T-cell (primary cell): ENCODE results near the gene SLC10A1. TPM values are rescaled to one million over a fixed set of nuclear protein-coding genes. Genes with fewer than 3 reads are reported as not detected.

Experiments
- ATAC-seq, 4 experiments: fragments of 200-7000 bp in 3 of 4; fragments of 150-1000 bp in 1 of 4; cut with Tn5 transposase; replicated peaks in 1 of 4; 1 replicate in 3 of 4; 2 replicates in 1 of 4; pipeline ENCODE4 v1.10.0; 2021; ENCODE audit warnings: moderate library complexity in 3 of 4, mild to moderate bottlenecking in 2 of 4, moderate number of reproducible peaks in 1 of 4
- CTCF ChIA-PET, 2 donors: fragments of 300-600 bp; sonication (Branson Sonifier 250); formaldehyde crosslinking; loops; one replicate each; lab custom pipeline; 2022; ENCODE audit warnings: antibody characterized with exemption in 2 of 2; lab: Charles Lee
- POLR2A ChIA-PET, 2 donors: fragments of 300-600 bp; sonication (Branson Sonifier 250); formaldehyde crosslinking; loops; one replicate each; lab custom pipeline; 2022; ENCODE audit warnings: antibody characterized with exemption in 2 of 2; lab: Charles Lee
- DNase-seq, 35 experiments: peaks; one replicate each; pipeline versions ENCODE4 v3.0.0 to v3.0.0-alpha.2; 2013 to 2023
- H3K27ac ChIP-seq: one replicate; pipeline ENCODE4 v1.5.1; 2013; ENCODE audit warnings: low read length
- H3K27me3 ChIP-seq, 2 experiments: replicated peaks in 1 of 2; 1 replicate in 1 of 2; 2 replicates in 1 of 2; pipeline versions ENCODE4 v1.6.1 to v1.7.0; 2013; ENCODE audit warnings: low read length in 1 of 2, mixed read lengths in 1 of 2; ENCODE audit not compliant: control insufficient read depth in 2 of 2, insufficient read depth in 2 of 2; ENCODE audit errors: extremely low read depth in 1 of 2
- H3K36me3 ChIP-seq, 2 donors: 1 replicate in 1 of 2; 2 replicates in 1 of 2; pipeline versions ENCODE4 v1.6.1 to v1.7.0; 2013; ENCODE audit warnings: low read length in 1 of 2; ENCODE audit not compliant: control insufficient read depth in 2 of 2, insufficient read depth in 1 of 2; ENCODE audit errors: extremely low read depth in 1 of 2
- H3K4me1 ChIP-seq, 2 experiments: 1 replicate in 1 of 2; 2 replicates in 1 of 2; pipeline versions ENCODE4 v1.6.1 to v1.7.0; 2013; ENCODE audit warnings: low read length in 2 of 2, mixed read lengths in 1 of 2; ENCODE audit not compliant: insufficient read depth in 2 of 2, control insufficient read depth in 1 of 2; ENCODE audit errors: extremely low read depth in 1 of 2
- H3K4me3 ChIP-seq, 2 donors: 1 replicate in 1 of 2; 2 replicates in 1 of 2; pipeline versions ENCODE4 v1.5.1 to v1.7.0; 2013; ENCODE audit warnings: mild to moderate bottlenecking in 2 of 2, low read length in 1 of 2, moderate library complexity in 1 of 2; ENCODE audit not compliant: control insufficient read depth in 1 of 2; ENCODE audit errors: extremely low read depth in 1 of 2
- H3K9me3 ChIP-seq: 2 replicates; pipeline ENCODE4 v1.7.0; 2013
- H3K27ac Mint-ChIP-seq, 2 donors: one replicate each; pipeline ENCODE4 v1.8.0; 2020 to 2021; ENCODE audit warnings: mild to moderate bottlenecking in 2 of 2, mixed read lengths in 2 of 2
- H3K27me3 Mint-ChIP-seq, 2 donors: one replicate each; pipeline ENCODE4 v1.8.0; 2021 to 2022; ENCODE audit warnings: mixed read lengths in 2 of 2
- H3K36me3 Mint-ChIP-seq: one replicate; pipeline ENCODE4 v1.8.0; 2021; ENCODE audit warnings: mixed read lengths
- H3K4me1 Mint-ChIP-seq, 3 donors: one replicate each; pipeline ENCODE4 v1.8.0; 2020 to 2022; ENCODE audit warnings: mixed read lengths in 3 of 3, mild to moderate bottlenecking in 1 of 3
- H3K4me3 Mint-ChIP-seq, 3 donors: one replicate each; pipeline ENCODE4 v1.8.0; 2020 to 2022; ENCODE audit warnings: mild to moderate bottlenecking in 3 of 3, mixed read lengths in 3 of 3, moderate library complexity in 3 of 3
- H3K9me3 Mint-ChIP-seq, 3 donors: one replicate each; pipeline ENCODE4 v1.8.0; 2020 to 2022; ENCODE audit warnings: mixed read lengths in 3 of 3
- WGBS: methylation state at CpG from one replicate; pipeline ENCODE4 v1.1.5; 2013; ENCODE audit warnings: missing lambda C conversion rate; ENCODE audit not compliant: insufficient coverage; 5-methylcytosine and 5-hydroxymethylcytosine counted together
- total RNA-seq, 35 experiments: library from RNA in 6 of 35; stranded (reverse) in 6 of 35; fragments of 120-200 nt in 1 of 35; gene quantifications; one replicate each; pipeline versions ENCODE4 v1.2.1 to v1.2.4 and lab custom pipeline; 2013 to 2026

SLC10A1 gene
- total RNA-seq, 5 donors from 2014 or later (not counting 1 experiment from before 2014, with no cell fraction given), result 0.13 TPM; not detected in 4

DNA sequence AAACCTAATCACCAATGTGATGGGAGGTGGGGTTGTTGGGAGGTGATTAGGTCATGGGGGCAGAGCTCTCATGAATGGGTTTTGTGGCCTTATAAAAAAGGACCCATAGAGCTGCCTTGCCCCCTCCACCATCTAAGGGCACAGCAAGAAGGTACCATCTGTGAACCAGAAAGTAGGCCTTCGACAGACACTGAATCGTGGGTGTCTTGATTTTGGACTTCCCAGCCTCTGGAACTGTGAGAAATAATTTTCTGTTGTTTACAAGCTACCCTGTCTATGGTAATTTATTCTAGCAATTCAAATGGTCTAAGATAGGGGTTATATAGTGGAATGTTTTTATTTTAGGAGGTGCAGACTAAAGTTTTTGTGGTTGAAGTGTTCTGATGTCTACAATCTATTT, 7.9 kb upstream of the SLC10A1 start:
- Histone ChIP-seq H3K4me3 (no peak overlapping the region), H3K27ac (no peak overlapping the region), H3K36me3 (no peaks in the 10 kb centered on the region), H3K9me3 (no peaks in the 10 kb centered on the region), H3K4me1 (no peaks in the 10 kb centered on the region), H3K27me3 (no peaks in the 10 kb centered on the region)
- no peaks in the 10 kb centered on the region for H3K9me3 Mint-ChIP-seq
- CTCF ChIA-PET, result interaction anchor here in 1 of 2 donors (0.7 kb wide), 1 partner anchor 15 kb away, joined by 8 read pairs; no protein-coding TSS in a partner anchor
- peaks cover 0 to 12% of the 10 kb centered on the region in 2 donors for H3K27me3 Mint-ChIP-seq
- no peak overlapping the region for H3K27ac Mint-ChIP-seq
- no peak for ATAC-seq
- H3K4me3 Mint-ChIP-seq, result no peak overlapping the region
- no peaks in the 10 kb centered on the region for H3K4me1 Mint-ChIP-seq
- POLR2A ChIA-PET, result interaction anchor here in 1 of 2 donors (0.6 kb wide), 1 partner anchor 40 kb away, joined by 6 read pairs; no protein-coding TSS in a partner anchor
- no peaks in the 10 kb centered on the region for H3K36me3 Mint-ChIP-seq
- WGBS, result 80% methylated on average over 1 of the region's 2 CpGs
- DNase-seq, result no peak

DNA sequence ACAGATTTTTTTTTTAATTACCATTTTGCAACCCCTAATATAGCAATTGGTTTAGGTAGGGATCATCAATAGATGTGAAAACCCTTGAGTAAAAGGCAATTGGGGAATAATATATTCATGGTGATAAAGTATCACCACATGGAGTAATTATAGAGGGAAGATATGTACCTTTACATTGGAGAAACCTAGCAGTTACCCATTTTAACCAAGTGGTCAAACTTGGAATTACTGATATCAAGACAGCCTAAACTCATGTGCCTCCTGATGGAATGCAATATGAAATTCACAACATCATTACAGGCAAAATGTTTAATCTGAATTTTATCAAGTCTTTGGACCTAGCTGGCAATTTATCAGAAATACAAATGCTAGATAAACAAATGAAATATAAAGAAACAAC, 6.7 kb upstream of the SLC10A1 start:
- peaks cover 0 to 12% of the 10 kb centered on the region in 2 donors for H3K27me3 Mint-ChIP-seq
- H3K27ac Mint-ChIP-seq, result no peak overlapping the region
- Histone ChIP-seq H3K36me3 (no peaks in the 10 kb centered on the region), H3K4me3 (no peak overlapping the region), H3K9me3 (no peaks in the 10 kb centered on the region), H3K4me1 (no peaks in the 10 kb centered on the region), H3K27ac (no peak overlapping the region), H3K27me3 (no peaks in the 10 kb centered on the region)
- H3K4me1 Mint-ChIP-seq, result no peaks in the 10 kb centered on the region
- no peaks in the 10 kb centered on the region for H3K36me3 Mint-ChIP-seq
- ATAC-seq, result no peak
- H3K9me3 Mint-ChIP-seq, result no peaks in the 10 kb centered on the region
- H3K4me3 Mint-ChIP-seq, result no peak overlapping the region
- ChIA-PET CTCF (interaction anchor here in 1 of 2 donors (0.7 to 1.0 kb wide), 2 partner anchors 207 to 219 kb away, joined by 7 read pairs; no protein-coding TSS in a partner anchor), POLR2A (no interaction called here)
- no peak for DNase-seq

DNA sequence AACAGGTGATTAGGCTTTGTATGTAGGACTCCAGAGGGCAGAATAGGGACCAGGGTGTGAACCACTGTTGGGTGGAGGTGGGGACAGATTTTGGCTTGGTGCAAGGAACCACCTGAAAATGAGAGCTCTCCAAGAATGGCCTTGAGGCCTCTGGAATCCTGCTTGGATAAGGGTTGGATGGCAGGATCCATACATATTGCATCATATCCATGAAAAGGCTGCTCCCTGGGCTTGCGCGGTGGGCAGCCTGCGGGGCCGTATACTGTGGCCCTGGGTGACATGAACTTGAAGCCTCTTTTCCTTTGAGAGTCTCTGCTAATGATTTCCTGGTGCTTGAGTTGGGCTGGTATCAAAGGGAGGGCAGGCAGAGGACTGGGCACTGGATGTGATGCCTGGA, 1.3 kb upstream of the SLC10A1 start:
- no peaks in the 10 kb centered on the region for H3K36me3 ChIP-seq
- ChIA-PET CTCF (no interaction called here), POLR2A (no interaction called here)
- H3K27ac ChIP-seq, result no peak overlapping the region
- H3K9me3 ChIP-seq, result no peaks in the 10 kb centered on the region
- H3K4me1 ChIP-seq, result no peaks in the 10 kb centered on the region
- H3K27me3 ChIP-seq, result peaks cover 0 to 4% of the 10 kb centered on the region in 2 experiments
- no peaks in the 10 kb centered on the region for H3K4me1 Mint-ChIP-seq
- H3K4me3 ChIP-seq, result no peak overlapping the region
- ATAC-seq (no peak), DNase-seq (no peak)
- no peak overlapping the region for H3K27ac Mint-ChIP-seq
- H3K4me3 Mint-ChIP-seq, result no peak overlapping the region
- no peaks in the 10 kb centered on the region for H3K36me3 Mint-ChIP-seq
- no CpG with 5 or more reads among the region's 4 CpGs for WGBS
- peaks cover 0 to 9% of the 10 kb centered on the region in 2 donors for H3K27me3 Mint-ChIP-seq
- H3K9me3 Mint-ChIP-seq, result no peaks in the 10 kb centered on the region

DNA sequence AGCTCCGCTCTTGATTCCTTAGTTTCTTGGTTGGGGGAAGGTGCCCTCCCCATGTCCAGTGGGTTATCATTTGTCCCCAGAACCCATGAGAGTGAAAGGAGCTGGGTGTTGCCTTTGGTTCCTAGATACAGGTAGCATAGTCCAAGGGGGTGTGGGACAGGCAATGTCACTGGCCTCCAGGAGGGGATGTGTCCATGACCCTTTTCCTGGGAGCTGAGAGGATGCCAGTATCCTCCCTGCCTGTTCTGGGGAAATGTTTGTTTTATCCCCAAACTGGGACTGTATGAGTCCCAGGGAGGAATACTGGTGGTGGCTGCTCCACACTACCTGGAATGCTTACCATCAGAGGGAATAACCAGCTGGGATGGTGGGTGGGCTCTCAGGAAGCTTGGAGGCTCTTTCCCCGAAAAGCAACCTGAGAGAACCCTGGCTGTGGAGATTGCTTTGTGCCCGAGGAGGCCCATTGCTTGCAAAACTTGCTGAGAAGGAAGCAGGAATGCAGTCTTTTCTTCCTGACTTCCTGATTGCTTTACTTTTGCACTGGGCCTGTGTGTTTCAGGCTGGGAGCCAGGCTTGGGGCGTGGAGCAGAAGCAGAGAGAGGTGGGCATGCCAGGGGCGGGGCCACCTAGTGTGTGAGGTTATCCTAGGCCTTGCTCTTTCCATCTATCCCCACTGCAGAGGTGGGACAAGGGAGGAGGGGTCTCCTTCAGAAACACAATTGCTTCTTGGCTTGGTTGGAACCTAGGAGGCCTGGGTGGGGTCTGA, 715 bp upstream of the SLC10A1 start:
- no peak overlapping the region for H3K27ac Mint-ChIP-seq
- no peaks in the 10 kb centered on the region for H3K36me3 Mint-ChIP-seq
- CTCF ChIA-PET, result no interaction called here
- Histone ChIP-seq H3K9me3 (no peaks in the 10 kb centered on the region), H3K36me3 (no peaks in the 10 kb centered on the region), H3K27me3 (peaks cover 0 to 4% of the 10 kb centered on the region in 2 experiments), H3K4me1 (no peaks in the 10 kb centered on the region), H3K4me3 (no peak overlapping the region), H3K27ac (no peak overlapping the region)
- no peak for ATAC-seq
- H3K9me3 Mint-ChIP-seq, result no peaks in the 10 kb centered on the region
- POLR2A ChIA-PET, result interaction anchor here in 1 of 2 donors (0.6 kb wide), 1 partner anchor 182 kb away, joined by 3 read pairs; no protein-coding TSS in a partner anchor
- DNase-seq, result no peak
- no peak overlapping the region for H3K4me3 Mint-ChIP-seq
- no peaks in the 10 kb centered on the region for H3K4me1 Mint-ChIP-seq
- 33% methylated on average over 1 of the region's 5 CpGs for WGBS
- H3K27me3 Mint-ChIP-seq, result peaks cover 0 to 9% of the 10 kb centered on the region in 2 donors

DNA sequence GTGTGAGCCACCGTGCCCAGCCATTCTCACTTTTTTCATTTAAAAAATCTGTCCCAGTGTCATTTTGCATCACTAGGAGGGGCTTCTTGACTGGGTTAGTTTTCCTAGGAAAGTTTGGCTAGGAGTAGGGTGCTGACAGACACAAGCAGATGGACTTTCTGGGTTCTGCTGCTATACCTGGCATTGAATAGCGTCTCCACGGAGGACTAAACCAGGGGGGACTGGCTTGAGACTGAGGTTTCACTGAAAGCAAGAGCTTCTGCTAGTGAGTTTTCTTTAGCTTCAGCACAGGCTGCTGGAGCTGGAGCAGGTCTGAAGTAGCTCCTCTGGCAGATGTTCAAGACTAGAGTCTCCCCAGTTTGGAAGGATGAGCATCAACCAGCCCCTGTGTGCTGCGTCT, 1.4 kb downstream of the SLC10A1 start:
- DNase-seq, result no peak
- Mint-ChIP-seq H3K36me3 (no peaks in the 10 kb centered on the region), H3K4me1 (no peaks in the 10 kb centered on the region), H3K27ac (no peak overlapping the region), H3K4me3 (no peak overlapping the region), H3K27me3 (peaks cover 0 to 2% of the 10 kb centered on the region in 2 donors), H3K9me3 (no peaks in the 10 kb centered on the region)
- Histone ChIP-seq H3K27ac (no peak overlapping the region), H3K4me3 (no peak overlapping the region), H3K36me3 (no peaks in the 10 kb centered on the region), H3K27me3 (peaks cover 0 to 4% of the 10 kb centered on the region in 2 experiments), H3K4me1 (no peaks in the 10 kb centered on the region), H3K9me3 (no peaks in the 10 kb centered on the region)
- POLR2A ChIA-PET, result no interaction called here
- no peak for ATAC-seq
- CTCF ChIA-PET, result no interaction called here
- WGBS, result 100% methylated on average over 3 of the region's 4 CpGs

DNA sequence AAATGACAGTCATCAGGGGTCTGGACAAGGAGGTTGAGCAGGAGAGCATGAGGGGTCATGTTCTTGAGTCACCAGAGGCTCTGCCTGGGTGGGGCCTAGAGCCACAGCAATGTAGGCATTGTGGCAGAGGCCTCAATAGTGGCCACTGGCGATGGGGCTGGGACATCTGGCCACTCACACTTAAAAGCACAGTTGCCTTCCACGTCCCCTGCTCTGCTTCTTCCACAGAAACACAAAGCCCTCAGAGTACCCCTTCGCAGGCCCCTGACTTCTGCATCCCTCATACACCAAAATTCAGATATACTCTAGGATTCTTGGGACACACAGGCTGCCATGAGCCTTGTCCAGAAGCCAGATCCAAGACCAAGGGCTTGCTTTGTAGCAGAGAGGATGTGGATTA, 2.2 kb downstream of the SLC10A1 start:
- H3K4me3 ChIP-seq, result no peak overlapping the region
- no peak overlapping the region for H3K27ac Mint-ChIP-seq
- WGBS, result 86% methylated on average over 3 of the region's 3 CpGs
- peaks cover 0 to 4% of the 10 kb centered on the region in 2 experiments for H3K27me3 ChIP-seq
- no peak for DNase-seq
- no peak overlapping the region for H3K4me3 Mint-ChIP-seq
- ATAC-seq, result no peak
- CTCF ChIA-PET, result no interaction called here
- H3K27me3 Mint-ChIP-seq, result peaks cover 0 to 2% of the 10 kb centered on the region in 2 donors
- no peaks in the 10 kb centered on the region for H3K36me3 Mint-ChIP-seq
- H3K4me1 ChIP-seq, result no peaks in the 10 kb centered on the region
- no peaks in the 10 kb centered on the region for H3K4me1 Mint-ChIP-seq
- H3K9me3 ChIP-seq, result no peaks in the 10 kb centered on the region
- no peaks in the 10 kb centered on the region for H3K9me3 Mint-ChIP-seq
- no peaks in the 10 kb centered on the region for H3K36me3 ChIP-seq
- H3K27ac ChIP-seq, result no peak overlapping the region
- POLR2A ChIA-PET, result interaction anchor here in 1 of 2 donors (0.6 kb wide), 2 partner anchors 19 to 505 kb away, joined by 3 to 5 read pairs; no protein-coding TSS in a partner anchor
